GM19043 (cell line): ENCODE measurements around the gene RTF2.

Experiments used
- ATAC-seq: cut with Tn5 transposase; IDR thresholded peaks from one replicate; pipeline ENCODE4 v1.9.1; 2021; ENCODE audit warnings: low read depth; ENCODE audit not compliant: unreplicated experiment

The RTF2 gene

GRCh38 chr20:56468316-56469076, at the start of gene RTF2:
RTF2 (plus strand) TSS chr20:56468627; CDS start chr20:56468698, 71 bp downstream.
- ATAC-seq: peak; percentile 97

DNA sequence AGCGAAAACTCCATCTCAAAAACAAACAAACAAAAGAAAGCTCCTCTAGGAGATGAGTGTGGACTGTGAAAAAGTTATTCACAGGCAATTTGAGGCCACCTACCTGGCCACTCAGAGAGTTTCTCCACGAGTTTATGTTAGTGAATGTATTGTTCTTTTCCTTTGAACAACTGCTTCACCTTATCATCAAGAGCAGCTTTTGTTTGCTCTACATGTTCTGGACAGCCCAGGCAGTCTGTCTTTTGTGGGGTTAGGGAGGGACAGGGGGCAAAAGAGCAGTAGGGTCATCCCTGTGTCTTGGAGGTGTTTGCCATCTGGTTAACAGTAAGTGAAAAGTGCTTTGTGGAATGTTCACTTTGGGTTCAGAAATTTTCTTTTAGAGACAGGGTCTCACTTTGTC, 48.4 kb upstream of the RTF2 start:
- ATAC-seq: no peak

GRCh38 chr20:56420940-56421688, 47.3 kb upstream of the RTF2 start:
- ATAC-seq: no peak

- no peak for ATAC-seq
Observed at GRCh38 chr20:56422076-56422823, 46.2 kb upstream of the RTF2 start.

DNA sequence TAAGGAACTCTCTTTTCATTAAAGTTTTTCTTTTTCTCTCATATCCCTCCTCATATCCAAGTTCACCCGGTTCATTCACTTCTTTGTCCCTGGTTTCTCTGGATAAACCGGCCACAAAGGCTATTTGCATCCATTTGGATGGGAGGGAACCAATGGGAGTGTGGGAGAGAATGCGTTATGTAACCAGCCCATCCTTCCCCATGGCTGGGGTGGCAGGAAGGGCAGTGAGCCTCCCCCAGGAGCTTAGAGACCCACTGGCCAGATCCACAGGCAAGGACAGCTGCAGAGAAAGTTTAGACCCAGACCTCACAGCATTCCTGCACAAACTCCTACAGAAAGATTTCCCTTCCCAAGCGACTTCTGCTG, 45.6 kb upstream of the RTF2 start:
- ATAC-seq: no peak

- no peak for ATAC-seq
Observed at GRCh38 chr20:56423211-56423610, 45.2 kb upstream of the RTF2 start.

DNA sequence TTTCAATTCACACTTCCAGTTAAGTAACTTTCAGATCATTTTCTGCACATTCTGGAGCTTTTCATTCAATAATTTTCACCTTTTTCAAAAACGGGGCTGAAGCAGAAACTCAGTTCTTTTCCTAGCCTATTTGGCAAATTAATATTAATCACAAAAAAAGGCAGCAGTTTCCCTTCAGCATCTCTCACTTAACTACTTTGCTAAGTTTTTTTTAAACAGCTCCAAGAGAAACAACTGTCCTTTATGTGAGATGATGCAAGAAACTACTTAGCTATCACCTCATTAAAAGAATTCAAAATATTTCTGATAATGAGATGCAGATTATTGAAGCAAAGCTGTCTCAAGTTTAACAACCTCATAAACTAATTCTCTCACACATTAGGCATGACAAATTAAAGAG, 44.5 kb upstream of the RTF2 start:
- no peak for ATAC-seq

DNA sequence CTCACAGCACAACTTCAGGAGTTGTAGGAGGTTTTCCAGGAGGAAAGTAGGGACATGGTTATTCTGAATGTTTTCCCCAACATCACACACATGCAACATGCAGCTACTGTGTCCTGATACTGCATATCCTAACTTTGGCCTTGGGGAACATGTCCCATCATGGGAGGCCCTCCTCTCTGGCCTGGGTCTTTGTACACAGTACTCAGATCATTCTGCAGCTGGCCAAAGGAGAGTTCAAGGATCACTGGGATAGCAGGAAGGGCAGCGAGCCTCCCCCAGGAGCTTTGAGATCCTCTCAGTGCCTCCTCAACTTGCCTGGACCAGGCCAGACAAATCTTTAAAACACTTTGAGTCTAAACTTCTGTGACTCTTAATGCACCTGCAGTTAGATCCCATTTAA, 43.5 kb upstream of the RTF2 start:
- ATAC-seq: no peak

GRCh38 chr20:56426026-56426425, 42.4 kb upstream of the RTF2 start:
- ATAC-seq: no peak

DNA sequence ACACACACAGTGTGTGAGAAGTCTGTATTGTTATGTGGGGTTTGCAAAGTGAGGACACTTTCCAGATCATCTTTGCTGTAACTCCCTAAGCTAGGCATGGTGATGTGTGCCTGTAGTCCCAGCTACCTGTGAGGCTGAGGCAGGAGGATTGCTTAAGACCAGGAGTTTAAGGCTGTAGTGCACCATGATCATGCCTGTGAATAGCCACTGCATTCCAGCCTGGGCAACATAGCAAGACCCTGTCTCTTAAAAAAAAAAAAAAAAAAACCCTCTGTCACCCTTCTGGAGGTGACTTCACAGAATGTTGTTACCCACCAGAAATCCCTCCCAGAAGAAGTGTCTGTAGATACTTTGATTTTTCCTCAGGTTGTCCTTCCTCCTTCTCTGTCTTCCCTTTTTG, 41.5 kb upstream of the RTF2 start:
- ATAC-seq: no peak

DNA sequence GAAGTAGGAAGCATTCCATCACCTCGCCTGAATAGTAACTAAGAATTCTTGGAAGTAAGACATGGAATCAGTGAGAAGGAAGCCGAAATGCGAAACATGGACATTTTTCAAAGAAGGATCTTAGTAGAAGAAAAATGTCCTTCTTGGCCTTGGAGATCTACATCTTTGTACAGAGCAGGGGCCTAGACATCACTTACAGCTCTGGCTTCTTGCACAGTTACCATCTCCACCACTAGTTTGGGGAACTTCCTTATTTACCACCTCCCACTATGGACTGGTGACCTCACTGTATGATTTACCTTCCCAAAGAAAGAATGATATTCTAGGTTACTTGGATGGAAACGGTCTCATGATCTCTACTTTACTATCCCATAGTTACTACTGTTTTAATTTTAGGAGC, 40.6 kb upstream of the RTF2 start:
- ATAC-seq: no peak

DNA sequence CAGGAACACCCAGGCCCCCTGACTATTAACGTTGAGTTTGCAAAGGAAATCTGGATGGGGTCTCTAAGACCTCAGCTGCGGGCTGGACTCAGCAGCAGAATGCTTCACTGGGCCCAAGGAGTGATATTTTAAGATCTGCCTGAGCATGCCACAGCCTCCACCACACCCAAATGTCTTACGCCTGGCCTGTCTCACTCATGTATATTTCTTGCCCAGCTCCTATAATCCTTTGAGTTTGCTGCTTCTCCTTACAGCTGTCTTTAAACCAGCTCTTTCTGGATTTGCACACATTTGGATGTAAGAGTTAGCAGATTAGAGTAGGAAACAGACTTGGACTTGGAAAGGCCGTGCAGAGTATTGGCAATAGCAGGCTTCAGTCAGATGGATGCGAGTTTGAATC, 40.0 kb upstream of the RTF2 start:
- ATAC-seq: no peak

- no peak for ATAC-seq
Observed at GRCh38 chr20:56428881-56429280, 39.5 kb upstream of the RTF2 start.

DNA sequence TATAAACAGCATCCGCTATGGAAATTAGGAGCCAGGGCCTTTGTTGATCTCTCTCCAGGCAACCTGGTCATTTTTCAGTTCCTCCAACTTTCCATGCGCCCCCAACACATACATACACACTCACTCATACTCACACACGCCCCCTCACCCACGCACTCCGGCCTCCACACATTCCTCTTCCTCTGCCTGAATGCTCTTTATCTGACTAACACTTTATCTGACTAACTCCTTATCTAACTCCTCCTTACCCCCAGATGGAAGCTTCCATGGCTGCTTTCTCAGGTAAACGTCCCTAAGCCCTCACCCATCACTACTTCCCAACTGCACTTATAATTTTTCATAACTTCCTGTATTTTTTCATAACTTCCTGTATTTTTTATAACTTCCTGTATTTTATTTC, 38.9 kb upstream of the RTF2 start:
- ATAC-seq: no peak

DNA sequence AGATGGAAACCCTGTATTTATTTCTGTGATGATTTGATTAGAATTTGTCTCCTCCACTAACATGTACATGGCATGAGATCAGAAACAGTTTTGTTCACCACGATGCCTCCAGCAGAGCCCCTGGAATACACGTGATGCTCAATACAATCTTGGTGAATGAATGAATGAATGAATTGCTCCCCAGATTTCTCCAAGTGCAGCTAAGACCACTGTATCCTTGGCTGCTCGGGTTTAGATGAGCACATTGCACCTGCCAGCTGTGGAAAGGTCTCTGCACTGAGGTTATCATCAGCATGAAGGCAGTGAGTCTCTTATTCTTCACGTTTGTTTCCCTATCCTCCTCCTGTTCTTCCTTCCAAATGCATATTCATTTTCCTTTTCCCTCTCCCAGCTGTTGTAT, 38.5 kb upstream of the RTF2 start:
- no peak for ATAC-seq

DNA sequence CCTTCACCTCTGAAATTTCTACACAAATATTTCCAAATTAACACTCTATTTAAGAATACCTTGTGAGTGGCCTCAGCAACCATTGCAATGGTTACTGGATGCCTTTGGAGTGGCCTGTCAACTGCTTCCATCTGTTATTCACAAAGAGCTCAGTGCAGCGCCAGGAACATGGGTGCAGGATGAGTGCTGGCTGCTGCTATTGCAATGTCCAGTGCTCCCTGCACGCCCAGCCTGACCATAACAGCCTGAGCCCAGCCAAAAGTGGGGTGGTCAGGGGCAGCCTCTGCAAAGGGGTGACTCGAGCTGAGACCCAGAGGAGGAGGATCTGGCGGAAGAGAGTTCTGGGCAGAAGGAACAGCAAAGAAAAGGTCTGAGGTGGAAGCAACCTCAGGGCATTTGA, 38.0 kb upstream of the RTF2 start:
- no peak for ATAC-seq

DNA sequence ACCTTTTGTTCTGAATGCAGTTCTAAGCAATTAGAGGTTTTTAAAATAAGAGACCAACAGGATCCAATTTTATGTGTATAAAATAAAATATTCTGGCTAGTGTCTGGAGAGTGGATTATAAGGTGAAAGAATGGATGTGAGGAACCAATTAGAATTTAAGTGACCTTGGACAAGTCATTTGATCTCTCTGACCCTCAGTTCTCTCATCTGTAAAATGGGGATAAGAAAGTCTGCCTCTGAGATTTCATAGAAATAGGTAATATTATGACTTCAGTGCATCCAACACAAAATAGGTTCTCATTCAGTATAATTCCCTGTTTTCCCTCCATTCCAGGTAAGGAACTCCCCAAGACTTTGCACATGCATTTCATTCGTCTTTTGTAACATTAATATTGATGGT, 37.5 kb upstream of the RTF2 start:
- ATAC-seq: no peak

GRCh38 chr20:56431471-56431870, 37.0 kb upstream of the RTF2 start:
- no peak for ATAC-seq

- ATAC-seq: no peak
Observed at GRCh38 chr20:56433221-56433879, 35.1 kb upstream of the RTF2 start.

- no peak for ATAC-seq
Observed at GRCh38 chr20:56433880-56434255, 34.6 kb upstream of the RTF2 start.
